Measurements from ENCODE around the gene CRYBG3.

DNA sequence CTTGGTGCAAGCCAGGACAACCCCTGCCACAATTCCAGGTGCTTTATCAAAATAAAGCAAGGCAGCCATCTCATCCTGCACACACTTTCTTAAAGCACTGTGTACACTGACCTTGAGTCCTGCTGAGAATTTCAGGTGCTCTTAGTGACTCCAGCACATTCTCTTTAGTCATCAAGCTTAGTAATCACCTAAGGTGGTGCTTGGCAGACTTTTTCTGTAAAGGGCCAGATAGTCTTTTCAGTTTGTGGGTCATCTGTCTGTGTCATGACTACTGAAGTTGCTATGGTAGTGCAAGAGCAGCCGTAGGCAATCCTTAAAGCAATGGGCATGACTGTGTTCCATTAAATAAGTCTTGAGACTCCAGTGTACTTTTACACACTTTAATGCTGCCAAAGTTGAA is 114.0 kb downstream of the CRYBG3 start:
- no peak for TF ChIP-seq SUZ12 (IDR thresholded peaks at IDR 0.05; ENCODE audit: extremely low read depth, insufficient read depth, insufficient read length)
- TF ChIP-seq ZNF274 (IDR thresholded peaks at IDR 0.05; ENCODE audit: low read depth, low read length), result no peak
- no peak for TF ChIP-seq YY1 (IDR thresholded peaks at IDR 0.05; ENCODE audit: insufficient read depth, insufficient read length)

Data from NT2/D1 (cell line).